Panc1 (cell line): ENCODE data around the gene SLC10A7. TPM values are rescaled to one million over a fixed set of nuclear protein-coding genes. Genes with fewer than 3 reads are reported as not detected.

ENCODE experiments used
- ATAC-seq: fragments of 200-7000 bp; cut with Tn5 transposase; 2 replicates; pipeline ENCODE4 v1.9.1; 2020; ENCODE audit warnings: mild to moderate bottlenecking, moderate library complexity
- BruUV-seq: library from RNA; stranded (reverse); fragments of 400-500 nt; replicated peaks from 2 replicates; lab custom pipeline; 2021; lab: Mats Ljungman, UMichigan
- CTCF ChIA-PET: fragments of 300-600 bp; sonication (Branson Sonifier 250); formaldehyde crosslinking; loops from one replicate; lab custom pipeline; 2022; ENCODE audit warnings: antibody characterized with exemption; lab: Charles Lee
- POLR2A ChIA-PET: fragments of 300-600 bp; sonication (Branson Sonifier 250); formaldehyde crosslinking; loops from one replicate; lab custom pipeline; 2022; ENCODE audit warnings: antibody characterized with exemption; lab: Charles Lee
- DNase-seq: peaks from one replicate; pipeline ENCODE4 v3.0.0-alpha.2; 2010; ENCODE audit warnings: low read depth, low spot score
- H3K27ac ChIP-seq: 2 replicates; pipeline ENCODE4 v1.5.1; 2011; ENCODE audit warnings: mild to moderate bottlenecking, low read length, inconsistent platforms
- H3K27me3 ChIP-seq: fragments of 200-500 bp; sonication (Bioruptor generic); 2 replicates; pipeline ENCODE4 v1.6.0; 2014; ENCODE audit warnings: low read length, inconsistent platforms; ENCODE audit not compliant: control insufficient read depth, insufficient read depth
- H3K36me3 ChIP-seq: fragments of 200-500 bp; sonication (Bioruptor generic); 2 replicates; pipeline ENCODE4 v1.5.1; 2014; ENCODE audit warnings: inconsistent platforms, mild to moderate bottlenecking, low read length, moderate library complexity; ENCODE audit not compliant: control insufficient read depth, insufficient read depth
- H3K4me1 ChIP-seq: 2 replicates; pipeline ENCODE4 v1.5.1; 2011; ENCODE audit warnings: inconsistent platforms, mild to moderate bottlenecking, low read length, moderate library complexity; ENCODE audit not compliant: control insufficient read depth, insufficient read depth
- H3K4me3 ChIP-seq, 2 experiments: 2 replicates each; pipeline ENCODE4 v1.5.1; 2011 to 2012; ENCODE audit warnings: low read depth in 2 of 2, low read length in 2 of 2, mild to moderate bottlenecking in 2 of 2, inconsistent platforms in 1 of 2, moderate library complexity in 1 of 2
- H3K9me3 ChIP-seq: fragments of 200-500 bp; sonication (Bioruptor generic); 2 replicates; pipeline ENCODE4 v1.5.1; 2014; ENCODE audit warnings: low read depth, mild to moderate bottlenecking, inconsistent platforms, low read length, moderate library complexity; ENCODE audit not compliant: control insufficient read depth, insufficient read depth
- POLR2AphosphoS5 ChIP-seq: IDR thresholded peaks from 2 replicates; pipeline ENCODE4 v1.6.1; 2012; ENCODE audit warnings: mild to moderate bottlenecking, low read depth, low read length, moderate library complexity
- SIN3A ChIP-seq: IDR thresholded peaks from 2 replicates; pipeline ENCODE4 v1.6.1; 2012; ENCODE audit warnings: low read depth, mild to moderate bottlenecking, low read length, moderate library complexity, borderline replicate concordance; ENCODE audit not compliant: insufficient read depth
- TCF7L2 ChIP-seq: IDR thresholded peaks from 2 replicates; pipeline ENCODE4 v1.6.1; 2011; ENCODE audit warnings: mild to moderate bottlenecking, low read depth, low read length, inconsistent platforms
- in situ Hi-C: cut with HindIII; loops from 2 replicates; pipeline ENCODE4 v1.10.0; 2016; ENCODE audit warnings: low sequenced_read_pairs, low pct_unique_long_range_greater_than_20kb
- intact Hi-C: fragments of 100-400 bp; cut with micrococcal nuclease; formaldehyde crosslinking; loops from one replicate; pipeline ENCODE4 v1.10.0; 2022; ENCODE audit not compliant: unreplicated experiment
- total RNA-seq: library from RNA; stranded (reverse); gene quantifications from one replicate; pipeline ENCODE4 v1.2.1, GENCODE V29; 2021; ENCODE audit not compliant: unreplicated experiment
- TF ChIP-seq, protein P1 (sequence below), 2 experiments: IDR thresholded peaks; 2 replicates each; pipeline ENCODE4 v1.6.1; 2011 to 2012; ENCODE audit warnings: low read depth in 2 of 2, control low read depth in 1 of 2, low read length in 1 of 2, mild to moderate bottlenecking in 1 of 2, moderate library complexity in 1 of 2; ENCODE audit not compliant: insufficient read depth in 1 of 2
- TF ChIP-seq, protein P2 (sequence below): fragments of 450-650 bp; IDR thresholded peaks from 2 replicates; pipeline ENCODE4 v1.5.1; 2017; ENCODE audit warnings: mild to moderate bottlenecking

Gene SLC10A7
- total RNA-seq, 1 experiment from 2014 or later: 1.5 TPM

DNA sequence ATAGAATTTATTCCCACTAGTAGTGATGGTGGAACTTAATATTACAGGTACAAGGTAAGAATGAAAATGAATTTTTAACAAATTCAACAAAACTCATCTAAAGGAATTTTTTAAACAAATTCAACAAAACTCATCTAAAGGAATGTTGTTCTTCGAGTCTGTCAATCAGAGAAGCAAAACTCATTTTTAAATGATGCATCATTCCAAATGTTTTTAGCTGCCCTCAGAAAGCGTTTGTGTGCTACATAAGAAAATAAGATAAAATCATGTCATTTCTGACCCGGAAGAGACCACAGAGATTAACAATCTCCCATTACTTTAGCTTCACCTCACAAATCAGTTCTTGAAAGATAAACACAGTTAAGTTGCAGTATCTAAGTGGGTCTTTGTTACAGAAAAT, 178.0 kb downstream of the SLC10A7 start:
- intact Hi-C loops (loop anchor here (5.0 kb wide), 1 partner anchor 754 kb away; no protein-coding TSS in a partner anchor), in situ Hi-C loops (no loop called here)
- DNase-seq (no peak), ATAC-seq (no peak)
- no peak overlapping the region for H3K4me3 ChIP-seq
- no peaks in the 10 kb centered on the region for H3K36me3 ChIP-seq
- H3K27me3 ChIP-seq: no peaks in the 10 kb centered on the region
- H3K9me3 ChIP-seq: no peaks in the 10 kb centered on the region
- no peaks in the 10 kb centered on the region for H3K4me1 ChIP-seq
- ChIA-PET CTCF (no interaction called here), POLR2A (no interaction called here)
- no TSS peak for BruUV-seq
- H3K27ac ChIP-seq: no peak overlapping the region
- TF ChIP-seq, protein P1, sequence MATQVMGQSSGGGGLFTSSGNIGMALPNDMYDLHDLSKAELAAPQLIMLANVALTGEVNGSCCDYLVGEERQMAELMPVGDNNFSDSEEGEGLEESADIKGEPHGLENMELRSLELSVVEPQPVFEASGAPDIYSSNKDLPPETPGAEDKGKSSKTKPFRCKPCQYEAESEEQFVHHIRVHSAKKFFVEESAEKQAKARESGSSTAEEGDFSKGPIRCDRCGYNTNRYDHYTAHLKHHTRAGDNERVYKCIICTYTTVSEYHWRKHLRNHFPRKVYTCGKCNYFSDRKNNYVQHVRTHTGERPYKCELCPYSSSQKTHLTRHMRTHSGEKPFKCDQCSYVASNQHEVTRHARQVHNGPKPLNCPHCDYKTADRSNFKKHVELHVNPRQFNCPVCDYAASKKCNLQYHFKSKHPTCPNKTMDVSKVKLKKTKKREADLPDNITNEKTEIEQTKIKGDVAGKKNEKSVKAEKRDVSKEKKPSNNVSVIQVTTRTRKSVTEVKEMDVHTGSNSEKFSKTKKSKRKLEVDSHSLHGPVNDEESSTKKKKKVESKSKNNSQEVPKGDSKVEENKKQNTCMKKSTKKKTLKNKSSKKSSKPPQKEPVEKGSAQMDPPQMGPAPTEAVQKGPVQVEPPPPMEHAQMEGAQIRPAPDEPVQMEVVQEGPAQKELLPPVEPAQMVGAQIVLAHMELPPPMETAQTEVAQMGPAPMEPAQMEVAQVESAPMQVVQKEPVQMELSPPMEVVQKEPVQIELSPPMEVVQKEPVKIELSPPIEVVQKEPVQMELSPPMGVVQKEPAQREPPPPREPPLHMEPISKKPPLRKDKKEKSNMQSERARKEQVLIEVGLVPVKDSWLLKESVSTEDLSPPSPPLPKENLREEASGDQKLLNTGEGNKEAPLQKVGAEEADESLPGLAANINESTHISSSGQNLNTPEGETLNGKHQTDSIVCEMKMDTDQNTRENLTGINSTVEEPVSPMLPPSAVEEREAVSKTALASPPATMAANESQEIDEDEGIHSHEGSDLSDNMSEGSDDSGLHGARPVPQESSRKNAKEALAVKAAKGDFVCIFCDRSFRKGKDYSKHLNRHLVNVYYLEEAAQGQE (IDR thresholded peaks at IDR 0.05; ENCODE audit: insufficient read depth in 1 of 2, low read depth in 2 of 2, low read length in 1 of 2): no peak
- TF ChIP-seq POLR2AphosphoS5: no peak
- TF ChIP-seq TCF7L2: no peak
- no peak for TF ChIP-seq SIN3A
- TF ChIP-seq, protein P2, sequence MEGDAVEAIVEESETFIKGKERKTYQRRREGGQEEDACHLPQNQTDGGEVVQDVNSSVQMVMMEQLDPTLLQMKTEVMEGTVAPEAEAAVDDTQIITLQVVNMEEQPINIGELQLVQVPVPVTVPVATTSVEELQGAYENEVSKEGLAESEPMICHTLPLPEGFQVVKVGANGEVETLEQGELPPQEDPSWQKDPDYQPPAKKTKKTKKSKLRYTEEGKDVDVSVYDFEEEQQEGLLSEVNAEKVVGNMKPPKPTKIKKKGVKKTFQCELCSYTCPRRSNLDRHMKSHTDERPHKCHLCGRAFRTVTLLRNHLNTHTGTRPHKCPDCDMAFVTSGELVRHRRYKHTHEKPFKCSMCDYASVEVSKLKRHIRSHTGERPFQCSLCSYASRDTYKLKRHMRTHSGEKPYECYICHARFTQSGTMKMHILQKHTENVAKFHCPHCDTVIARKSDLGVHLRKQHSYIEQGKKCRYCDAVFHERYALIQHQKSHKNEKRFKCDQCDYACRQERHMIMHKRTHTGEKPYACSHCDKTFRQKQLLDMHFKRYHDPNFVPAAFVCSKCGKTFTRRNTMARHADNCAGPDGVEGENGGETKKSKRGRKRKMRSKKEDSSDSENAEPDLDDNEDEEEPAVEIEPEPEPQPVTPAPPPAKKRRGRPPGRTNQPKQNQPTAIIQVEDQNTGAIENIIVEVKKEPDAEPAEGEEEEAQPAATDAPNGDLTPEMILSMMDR: no peak

DNA sequence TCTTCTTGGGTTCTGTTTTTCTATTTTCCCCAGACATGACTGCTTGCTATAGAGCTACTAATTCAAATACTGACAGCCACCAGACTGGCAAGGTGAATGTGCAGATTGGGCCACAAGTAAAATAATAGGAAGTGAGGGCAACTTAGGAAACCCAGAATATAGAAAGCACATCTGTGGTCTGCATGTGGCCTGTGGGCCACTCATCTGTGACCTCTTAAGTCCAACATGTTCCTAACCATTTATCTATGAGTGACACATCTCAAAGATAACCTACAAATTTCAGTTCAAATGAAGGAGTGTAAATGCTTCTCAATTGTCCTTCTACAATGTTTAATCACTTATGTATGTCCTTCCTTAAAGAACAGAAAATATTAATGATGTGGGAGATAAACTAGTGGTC, 178.5 kb downstream of the SLC10A7 start:
- no peaks in the 10 kb centered on the region for H3K4me1 ChIP-seq
- DNase-seq (no peak), ATAC-seq (no peak)
- intact Hi-C loops: loop anchor here (5.0 kb wide), 1 partner anchor 754 kb away; no protein-coding TSS in a partner anchor
- H3K9me3 ChIP-seq: no peaks in the 10 kb centered on the region
- H3K27me3 ChIP-seq: no peaks in the 10 kb centered on the region
- CTCF ChIA-PET: no interaction called here
- in situ Hi-C loops: no loop called here
- no peak overlapping the region for H3K27ac ChIP-seq
- no TSS peak for BruUV-seq
- TF ChIP-seq POLR2AphosphoS5 (no peak), SIN3A (no peak), TCF7L2 (no peak)
- TF ChIP-seq, protein P1 (IDR thresholded peaks at IDR 0.05; ENCODE audit: insufficient read depth in 1 of 2, low read depth in 2 of 2, low read length in 1 of 2): no peak
- TF ChIP-seq, protein P2: no peak
- H3K4me3 ChIP-seq: no peak overlapping the region
- POLR2A ChIA-PET: no interaction called here
- no peaks in the 10 kb centered on the region for H3K36me3 ChIP-seq
